GM18907 (cell line): ENCODE data around the gene FRMD4A.
"Not testable (repeated sequence)": the region's sequence is repeated elsewhere in the genome, so short reads cannot be mapped to it uniquely, and the experiment has no call there.

Source experiments
- ATAC-seq: cut with Tn5 transposase; IDR thresholded peaks from one replicate; pipeline ENCODE4 v1.9.1; 2021; ENCODE audit warnings: mild to moderate bottlenecking, moderate library complexity; ENCODE audit not compliant: unreplicated experiment

FRMD4A gene

DNA sequence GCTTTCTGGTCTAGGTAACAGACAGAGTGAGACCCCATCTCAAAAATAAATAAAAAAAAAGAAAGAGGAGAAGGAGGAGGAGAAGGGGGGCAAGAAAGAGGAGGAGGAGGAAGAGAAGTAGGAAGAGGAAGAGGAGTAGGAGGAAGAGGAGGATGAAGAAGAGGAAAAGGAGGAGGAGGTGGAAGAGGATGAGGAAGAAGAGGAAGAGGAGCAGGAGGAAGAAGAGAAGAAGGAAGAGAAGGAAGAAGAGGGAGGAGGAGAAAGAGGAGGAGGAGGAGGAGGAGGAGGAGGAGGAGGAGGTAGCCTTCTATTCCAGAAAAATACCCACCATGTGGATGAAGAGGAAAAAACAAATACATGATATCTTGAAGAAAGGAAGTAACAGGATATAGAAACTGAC is 172.1 kb downstream of the FRMD4A start:
- ATAC-seq, result no peak

DNA sequence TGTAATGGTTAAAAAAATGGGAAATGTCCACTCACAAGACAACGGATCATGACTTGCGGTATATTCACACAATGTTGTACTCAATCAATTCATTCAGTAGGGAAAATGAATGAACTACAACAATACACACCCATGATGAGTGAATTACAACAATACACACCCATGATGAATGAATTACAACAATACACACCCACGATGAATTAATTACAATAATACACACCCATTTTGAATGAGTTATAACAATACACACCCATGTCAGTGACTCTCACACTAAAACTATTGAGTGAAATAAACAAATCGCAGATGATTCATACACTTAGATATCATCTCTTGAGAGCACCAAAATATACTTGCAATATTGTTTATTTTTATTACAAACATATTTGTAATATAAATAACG is 174.6 kb downstream of the FRMD4A start:
- no peak for ATAC-seq

DNA sequence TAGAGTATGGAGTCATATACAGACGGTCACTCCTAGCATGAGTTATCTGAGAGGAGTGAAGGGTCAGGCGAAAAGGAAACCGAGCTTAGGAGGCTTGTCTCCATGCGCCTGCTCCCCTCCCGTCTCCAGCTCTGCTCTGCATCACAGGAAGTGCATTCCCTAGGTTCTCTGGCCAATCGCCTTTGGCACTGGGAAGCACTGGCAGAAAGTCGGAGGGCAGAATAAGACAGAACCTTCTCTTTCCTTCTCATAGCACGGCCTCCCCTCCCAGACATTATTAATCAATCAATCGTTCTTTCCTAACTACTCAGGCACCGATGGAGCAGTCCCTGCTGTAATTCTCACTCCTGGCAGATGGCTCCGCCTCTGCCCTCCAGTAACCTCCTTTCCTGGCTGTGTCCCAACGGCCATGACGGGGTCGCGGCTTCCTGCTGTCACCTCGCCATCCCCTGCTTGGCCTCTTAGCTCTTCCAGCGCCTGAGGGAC is 177.1 kb downstream of the FRMD4A start:
- ATAC-seq, result no peak

GRCh38 chr10:14151571-14151970 is 179.2 kb downstream of the FRMD4A start:
- no peak for ATAC-seq

- no peak for ATAC-seq
These were observed 180.2 kb downstream of the FRMD4A start for GRCh38 chr10:14150526-14150925.

DNA sequence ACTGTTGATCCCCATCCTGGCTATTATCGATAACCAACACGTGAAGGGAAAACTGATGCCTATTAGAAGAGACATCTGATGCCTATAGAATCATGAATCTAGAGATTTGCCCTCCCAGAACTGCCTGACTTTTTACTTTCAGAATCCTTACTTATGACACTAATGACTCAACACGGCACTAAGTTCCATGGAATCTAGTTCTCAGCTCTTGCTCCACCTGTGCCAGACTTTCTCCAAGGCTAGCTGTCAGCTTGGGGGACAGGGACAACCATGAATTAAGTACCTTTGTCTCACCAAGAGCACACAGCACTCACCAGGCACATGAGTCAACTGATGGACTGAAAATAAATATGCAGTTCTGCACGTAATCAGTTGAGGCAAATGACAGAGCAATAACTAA is 184.2 kb downstream of the FRMD4A start:
- no peak for ATAC-seq

- ATAC-seq, result no peak
These were observed 184.7 kb downstream of the FRMD4A start for GRCh38 chr10:14146025-14146424.

DNA sequence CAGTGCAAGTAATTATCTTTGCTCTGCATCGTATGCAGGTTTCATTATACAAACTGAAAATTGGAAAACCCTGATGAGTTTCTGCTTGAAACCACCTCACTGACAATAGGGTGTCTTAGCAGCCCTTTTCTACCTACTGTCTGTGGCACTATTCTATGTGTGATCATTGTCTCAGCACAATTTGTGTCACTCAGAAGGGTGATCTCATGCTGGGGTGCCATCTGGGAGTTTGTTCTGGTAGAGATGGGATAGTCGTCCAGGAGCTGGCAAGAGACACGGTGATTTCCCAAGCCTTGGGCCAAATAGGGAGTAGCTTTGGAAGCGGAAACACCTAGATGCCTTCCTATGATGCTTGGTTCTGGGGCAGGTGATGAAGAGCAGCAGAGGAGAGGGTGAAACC is 186.3 kb downstream of the FRMD4A start:
- no peak for ATAC-seq

- no peak for ATAC-seq
These were observed 188.0 kb downstream of the FRMD4A start for GRCh38 chr10:14142606-14143250.

GRCh38 chr10:14141283-14141682 is 189.4 kb downstream of the FRMD4A start:
- no peak for ATAC-seq

GRCh38 chr10:14137391-14137790 is 193.3 kb downstream of the FRMD4A start:
- no peak for ATAC-seq

DNA sequence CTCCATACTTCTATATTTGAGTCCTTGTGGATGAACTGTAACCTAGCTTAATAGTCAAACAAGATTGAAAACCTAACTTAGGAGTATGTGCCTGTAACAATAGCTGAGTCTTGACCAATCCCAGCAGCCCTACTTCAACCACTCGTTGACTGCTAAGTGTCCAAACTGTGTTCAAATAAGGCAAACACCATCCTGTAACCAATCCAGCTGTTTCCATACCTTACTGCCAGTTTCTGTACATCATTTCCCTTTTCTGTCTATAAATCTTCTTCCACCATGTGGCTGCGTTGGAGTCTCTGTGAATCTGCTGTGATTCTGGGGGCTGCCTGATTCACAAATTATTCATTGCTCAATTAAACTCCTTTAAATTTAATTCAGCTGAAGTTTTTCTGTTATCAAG is 195.5 kb downstream of the FRMD4A start:
- ATAC-seq, result not testable (repeated sequence)

DNA sequence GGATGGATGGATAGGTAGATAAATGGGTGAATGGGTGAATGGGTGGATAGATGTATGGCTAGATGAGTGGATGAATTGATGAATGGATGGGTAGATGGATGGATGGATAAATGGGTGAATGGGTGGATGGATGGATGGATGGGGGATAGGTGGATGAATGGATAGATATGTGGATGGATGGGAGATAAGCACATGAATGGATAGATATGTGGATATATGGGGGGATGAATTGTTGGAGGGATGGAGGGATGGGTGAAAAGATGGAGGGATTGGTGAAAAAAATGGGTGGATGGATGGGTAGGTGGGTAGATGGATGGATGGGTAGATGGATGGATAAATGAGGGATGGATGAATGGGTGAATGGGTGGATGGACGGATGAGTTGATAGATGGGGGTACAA is 196.4 kb downstream of the FRMD4A start:
- no peak for ATAC-seq

GRCh38 chr10:14131261-14131960 is 199.3 kb downstream of the FRMD4A start:
- ATAC-seq, result no peak

DNA sequence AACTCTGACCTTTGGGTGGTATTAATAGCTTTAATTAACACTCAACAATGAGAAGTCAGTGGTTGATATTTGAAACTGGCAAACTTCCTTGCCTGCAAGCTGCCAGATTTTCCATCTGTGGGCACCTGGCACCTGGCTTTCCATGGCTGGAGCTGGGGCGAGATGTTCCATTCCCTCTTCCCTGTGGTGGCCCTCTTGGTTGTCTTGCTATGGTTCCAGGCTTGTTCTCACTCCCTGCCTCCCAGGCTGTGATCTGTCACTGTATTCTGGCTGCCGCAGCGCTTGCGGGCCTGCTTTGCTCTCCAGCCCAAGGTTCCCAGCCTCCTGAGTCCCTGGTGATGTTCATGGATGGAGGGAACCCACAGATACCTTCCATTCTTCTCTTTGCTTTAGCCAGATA is 201.0 kb downstream of the FRMD4A start:
- ATAC-seq, result no peak

- no peak for ATAC-seq
These were observed 202.2 kb downstream of the FRMD4A start for GRCh38 chr10:14128519-14128918.

DNA sequence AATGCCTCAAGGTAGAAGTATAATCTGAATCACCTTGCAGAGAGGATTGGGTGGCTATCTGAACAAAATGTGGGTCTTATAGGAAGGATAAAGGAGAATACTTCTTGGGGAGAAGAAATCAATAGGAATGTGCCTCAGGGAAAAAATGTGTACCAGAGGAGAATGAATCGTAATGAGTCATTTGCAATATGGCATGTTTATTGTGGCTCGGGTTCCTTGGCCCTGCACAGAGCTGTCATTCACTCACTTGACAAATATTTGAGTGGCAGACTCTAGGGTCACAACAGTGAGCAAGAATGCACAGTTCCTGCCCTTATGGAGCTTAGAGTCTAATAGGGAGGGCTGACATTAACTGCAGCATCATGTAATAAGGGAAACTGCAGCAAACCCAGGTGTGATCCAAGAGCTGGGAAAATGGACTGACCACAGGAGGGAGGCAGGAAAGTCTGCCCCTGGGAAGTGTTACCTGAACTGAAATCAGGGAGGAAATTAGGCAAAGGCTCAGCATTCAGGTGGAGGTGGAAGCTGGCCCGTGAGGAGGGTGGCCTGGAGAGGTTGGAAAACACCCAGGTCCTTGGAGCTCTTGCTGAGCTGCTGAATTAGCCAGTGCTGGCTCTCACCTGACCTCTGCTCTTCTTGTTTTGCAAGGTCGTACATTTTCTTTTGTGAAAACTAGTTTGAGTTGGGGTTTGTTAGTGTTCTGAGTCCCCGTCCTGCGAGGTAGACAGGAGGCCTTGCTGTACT is 203.9 kb downstream of the FRMD4A start:
- ATAC-seq, result no peak

- ATAC-seq, result no peak
These were observed 205.2 kb downstream of the FRMD4A start for GRCh38 chr10:14125564-14125963.

DNA sequence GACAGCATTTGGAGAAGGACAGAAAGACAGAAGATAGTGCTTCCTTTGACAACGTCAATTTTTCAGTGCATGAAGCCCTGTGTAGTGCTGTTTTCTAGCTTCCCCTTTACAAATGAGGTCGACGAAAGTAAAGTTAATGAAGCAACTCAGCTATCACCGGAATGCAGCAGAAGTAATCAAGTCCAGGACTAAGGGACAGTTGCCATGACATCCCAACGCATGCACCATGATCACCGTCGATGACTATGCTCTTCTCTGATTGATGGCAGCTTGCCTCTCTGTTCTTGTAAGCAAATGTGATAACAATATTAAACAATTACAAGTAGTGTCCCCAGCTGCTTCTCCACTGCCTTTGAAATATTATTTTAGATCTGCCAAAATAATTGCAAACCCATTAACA is 205.8 kb downstream of the FRMD4A start:
- ATAC-seq, result no peak

- ATAC-seq, result no peak
These were observed 207.6 kb downstream of the FRMD4A start for GRCh38 chr10:14123139-14123538.

DNA sequence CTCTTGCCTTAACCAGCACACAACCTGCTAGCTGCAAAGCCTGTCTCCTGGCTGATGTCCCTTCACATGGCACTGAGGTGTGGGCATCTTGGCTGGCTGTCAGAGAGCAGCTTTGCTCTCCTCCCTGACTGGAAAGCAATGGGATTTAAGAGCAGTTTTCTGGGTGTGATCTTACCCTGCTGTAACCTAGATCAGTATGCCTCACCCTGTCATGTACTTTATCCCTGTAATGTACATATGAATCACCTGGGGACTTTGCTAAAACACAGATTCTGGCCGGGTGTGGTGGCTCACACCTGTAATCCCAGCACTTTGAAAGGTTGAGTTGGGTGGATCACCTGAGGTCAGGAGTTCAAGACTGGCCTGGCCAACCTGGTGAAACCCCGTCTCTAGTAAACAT is 209.9 kb downstream of the FRMD4A start:
- no peak for ATAC-seq

DNA sequence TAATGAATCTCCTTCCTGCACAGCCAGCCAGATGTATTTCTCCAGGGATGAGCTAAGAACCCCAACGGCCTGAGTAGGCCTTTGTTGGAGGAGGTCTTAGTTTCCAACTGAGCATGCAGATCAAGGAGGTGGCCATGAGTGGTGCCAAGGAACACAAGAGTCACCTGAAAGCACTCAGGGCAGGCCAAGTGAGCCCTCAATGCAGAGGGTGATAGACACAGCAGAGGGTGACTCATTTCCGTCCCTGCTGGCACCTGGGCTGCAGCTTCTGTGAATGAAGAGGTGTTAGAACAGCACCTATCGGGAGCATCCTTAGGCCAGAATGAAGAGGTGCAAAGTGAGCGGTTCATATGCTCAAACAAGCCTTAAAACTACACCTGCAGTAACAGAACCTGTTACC is 211.8 kb downstream of the FRMD4A start:
- no peak for ATAC-seq
